ENCODE data around the gene ADM2.
"Not testable (repeated sequence)": the region's sequence is repeated elsewhere in the genome, so short reads cannot be mapped to it uniquely, and the experiment has no call there.

ADM2 gene

DNA sequence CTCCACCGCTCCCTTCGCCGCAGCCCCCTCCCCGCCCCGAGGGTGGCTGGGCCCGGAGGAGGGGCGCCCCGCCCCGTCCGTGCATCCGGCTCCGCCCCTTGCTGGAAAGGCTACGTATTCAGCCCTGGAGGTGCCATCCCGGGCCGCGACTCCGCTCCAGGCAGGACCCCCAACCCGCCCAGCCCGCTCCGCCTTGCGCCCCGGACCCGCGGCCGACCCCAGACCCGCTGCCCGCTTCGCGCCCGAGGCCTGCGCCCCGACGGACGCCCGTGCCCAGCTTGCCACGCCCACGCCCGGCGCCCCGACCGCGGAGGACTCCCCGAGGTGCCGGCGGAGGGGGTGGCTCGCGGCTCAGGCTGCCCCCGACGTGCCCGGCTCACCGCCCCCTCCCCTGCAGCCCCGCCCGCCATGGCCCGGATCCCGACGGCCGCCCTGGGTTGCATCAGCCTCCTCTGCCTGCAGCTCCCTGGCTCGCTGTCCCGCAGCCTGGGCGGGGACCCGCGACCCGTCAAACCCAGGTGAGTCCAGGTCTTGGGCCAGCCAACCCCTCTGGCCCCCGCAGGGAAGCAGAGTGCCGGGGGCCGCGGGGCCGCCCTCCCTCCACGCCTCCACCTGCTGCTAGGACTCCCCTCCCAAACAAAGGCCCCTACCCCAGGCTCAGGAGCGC, at the start of gene ADM2:
TSS of gene ADM2 (plus strand) at position 104 of the 667 bp plus-strand sequence. CDS start at position 409, 305 bp downstream.
- peak; percentile 57 to 59 for DNase-seq

- DNase-seq = no peak
Observed at GRCh38 chr22:50432131-50432876, 49.0 kb upstream of the ADM2 start.

DNA sequence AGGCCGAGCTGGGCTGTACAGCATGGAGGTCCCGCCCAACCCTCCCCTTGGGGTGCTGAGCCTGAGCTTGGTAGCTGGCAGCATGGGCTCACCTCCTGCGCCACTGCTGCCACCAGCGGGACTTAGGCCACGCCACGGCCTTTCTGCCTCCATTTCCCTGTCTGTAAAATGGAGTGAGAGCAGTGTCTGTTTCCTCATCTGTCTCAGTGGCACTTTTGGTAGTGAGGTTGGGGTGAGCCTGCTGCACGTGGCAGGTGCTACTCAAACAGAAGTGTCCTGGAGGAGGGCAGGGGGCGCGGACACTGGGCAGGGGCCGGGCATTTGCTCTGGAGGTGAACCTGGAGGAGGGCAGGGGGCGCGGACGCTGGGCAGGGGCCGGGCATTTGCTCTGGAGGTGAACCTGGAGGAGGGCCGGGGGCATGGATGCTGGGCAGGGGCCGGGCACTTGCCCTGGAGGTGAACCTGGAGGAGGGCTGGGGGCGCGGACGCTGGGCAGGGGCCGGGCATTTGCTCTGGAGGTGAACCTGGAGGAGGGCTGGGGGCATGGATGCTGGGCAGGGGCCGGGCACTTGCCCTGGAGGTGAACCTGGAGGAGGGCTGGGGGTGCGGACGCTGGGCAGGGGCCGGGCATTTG, 48.3 kb upstream of the ADM2 start:
- not testable (repeated sequence) for DNase-seq

- DNase-seq = no peak
Observed at GRCh38 chr22:50434849-50435248, 46.5 kb upstream of the ADM2 start.

DNA sequence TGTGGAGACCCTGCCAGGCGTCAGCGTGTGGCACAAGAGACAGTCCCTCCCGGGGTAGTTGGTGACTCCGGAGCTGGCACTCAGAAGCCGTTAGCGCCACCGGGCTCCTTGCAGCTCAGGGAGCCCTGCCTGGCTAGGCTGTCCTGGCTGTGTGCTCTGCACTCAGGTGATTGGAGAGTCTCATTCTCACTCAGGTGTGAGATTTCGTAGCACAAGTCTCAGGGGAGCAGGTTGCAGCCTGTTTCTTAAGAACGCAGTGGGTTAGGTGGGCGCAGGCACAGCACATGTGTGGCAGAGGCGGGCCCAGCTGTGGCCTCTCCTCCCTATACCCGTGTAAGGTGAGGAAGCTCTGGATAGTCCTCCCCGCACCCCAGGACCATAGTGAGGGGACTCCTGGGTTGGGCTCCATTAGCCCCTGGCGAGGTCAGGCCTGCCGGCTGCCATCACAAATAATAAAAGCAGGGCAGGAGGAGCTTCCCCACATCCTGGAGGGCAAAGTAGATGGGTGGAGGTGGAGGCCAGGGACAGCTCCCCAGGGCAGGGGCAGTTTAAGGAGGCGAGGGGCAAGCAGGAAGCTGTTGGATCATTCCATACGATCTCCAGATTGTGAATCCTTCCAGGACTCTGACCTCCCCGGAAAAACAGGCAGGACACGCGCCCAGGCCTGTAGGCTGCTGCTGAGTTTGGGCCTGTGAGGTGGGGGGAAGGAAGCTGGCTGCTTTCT, 45.9 kb upstream of the ADM2 start:
- no peak for DNase-seq

- DNase-seq = no peak
Observed at GRCh38 chr22:50436015-50436830, 45.1 kb upstream of the ADM2 start.

DNA sequence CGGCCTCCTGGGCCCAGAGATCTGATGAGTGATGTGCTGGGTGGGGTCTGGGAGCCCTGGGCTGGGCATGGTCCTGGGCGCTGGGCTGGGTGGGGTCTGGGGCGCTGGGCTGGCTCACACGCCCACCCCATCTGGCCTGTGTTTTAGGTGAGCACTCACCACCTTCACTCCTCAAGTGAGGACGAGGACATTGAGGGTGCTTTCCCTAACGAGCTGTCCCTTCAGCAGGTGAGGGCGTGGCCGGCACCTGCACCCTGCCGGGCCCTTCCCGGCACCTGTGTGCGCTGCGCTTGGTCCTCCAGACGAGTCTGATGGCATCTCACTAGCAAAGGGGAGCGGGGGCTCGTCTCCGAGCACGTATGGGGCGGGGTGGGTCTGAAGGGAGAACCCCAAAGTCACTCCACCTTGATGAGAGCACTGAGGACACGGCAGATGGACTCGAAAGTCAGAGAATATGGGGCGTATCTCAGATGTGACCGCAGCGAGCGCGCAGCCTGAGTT, 44.5 kb upstream of the ADM2 start:
- no peak for DNase-seq

GRCh38 chr22:50437511-50438304, 43.6 kb upstream of the ADM2 start:
- DNase-seq = no peak

GRCh38 chr22:50438305-50439275, 42.8 kb upstream of the ADM2 start:
- DNase-seq = no peak

DNA sequence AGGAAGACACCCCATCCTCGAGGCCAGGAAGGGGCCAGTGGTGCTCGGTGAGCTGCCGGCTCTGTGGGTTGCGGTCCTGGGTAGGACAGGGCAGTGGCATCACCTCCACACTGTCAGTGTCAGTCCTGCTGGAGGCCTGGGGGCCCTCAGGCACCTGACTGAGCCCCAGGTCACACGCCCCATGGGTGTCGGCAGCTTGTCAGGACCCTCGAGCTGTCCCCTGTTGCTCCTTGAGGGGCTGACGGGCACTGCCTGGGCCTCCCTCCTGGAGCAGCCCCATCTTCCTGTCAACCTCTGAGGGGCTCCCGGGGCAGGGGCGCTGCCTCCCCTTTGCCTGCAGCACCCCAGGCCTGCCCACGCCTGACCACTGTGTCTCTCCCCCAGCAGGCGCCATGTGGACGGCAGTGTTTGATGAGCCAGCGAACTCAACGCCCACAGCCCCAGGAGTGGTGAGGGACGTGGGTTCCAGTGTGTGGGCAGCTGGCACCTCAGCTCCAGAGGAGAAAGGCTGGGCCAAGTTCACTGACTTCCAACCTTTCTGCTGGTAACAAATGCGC, 42.0 kb upstream of the ADM2 start:
- no peak for DNase-seq

DNA sequence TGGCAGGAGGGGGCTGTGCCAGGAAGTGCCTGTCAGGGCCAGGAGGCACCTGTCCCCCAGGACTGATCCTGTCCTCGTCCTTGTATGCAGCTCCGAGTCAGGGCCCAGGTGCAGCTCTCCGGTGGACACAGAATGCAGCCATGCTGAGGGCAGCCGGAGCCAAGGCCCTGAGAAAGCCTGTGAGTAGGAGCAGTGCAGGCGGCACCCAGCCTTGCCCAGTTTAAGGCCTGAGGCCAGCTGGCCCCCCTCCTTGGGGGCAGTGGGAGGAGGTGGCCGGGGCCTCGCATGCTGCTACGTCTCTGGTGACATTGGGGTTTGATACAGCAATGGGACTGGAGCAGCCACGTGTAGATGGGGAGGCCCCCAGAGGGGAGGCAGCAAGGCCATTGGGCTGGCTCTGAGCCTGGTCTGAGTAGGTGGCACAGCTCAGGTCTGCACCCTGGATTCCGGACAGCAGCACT, 41.4 kb upstream of the ADM2 start:
- DNase-seq = no peak

DNA sequence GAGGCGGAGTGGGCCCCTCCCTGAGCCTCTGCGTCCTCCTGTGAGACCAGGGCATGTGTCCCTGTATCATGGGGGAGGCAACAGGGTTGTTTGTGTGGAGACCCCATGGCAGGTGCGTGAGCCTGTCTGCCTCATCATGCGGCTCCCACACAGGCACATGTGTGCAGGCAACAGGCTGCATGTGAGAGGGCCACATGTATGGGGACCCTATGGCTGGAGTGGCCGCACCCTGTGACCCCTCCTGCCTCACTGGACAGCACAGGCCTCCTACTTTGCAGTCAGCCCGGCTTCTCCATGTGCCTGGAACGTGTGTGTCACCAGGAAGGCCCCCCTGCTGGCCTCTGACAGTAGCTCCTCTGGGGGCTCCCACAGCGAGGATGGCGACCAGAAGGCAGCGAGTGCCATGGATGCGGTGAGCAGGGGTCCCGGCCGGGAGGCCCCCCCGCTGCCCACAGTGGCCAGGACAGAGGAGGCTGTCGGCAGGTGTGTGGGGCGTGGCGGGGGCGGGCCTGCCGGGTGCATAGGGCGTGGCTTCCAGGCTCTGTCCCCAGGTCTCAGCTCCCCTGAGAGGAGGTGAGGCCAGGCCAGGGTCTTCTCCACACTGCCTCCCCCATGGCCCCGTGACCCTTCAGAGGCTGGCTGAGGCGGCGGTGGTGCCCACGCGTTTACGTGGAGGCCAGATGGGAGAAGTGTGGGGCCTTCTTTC, 40.6 kb upstream of the ADM2 start:
- DNase-seq = no peak

DNA sequence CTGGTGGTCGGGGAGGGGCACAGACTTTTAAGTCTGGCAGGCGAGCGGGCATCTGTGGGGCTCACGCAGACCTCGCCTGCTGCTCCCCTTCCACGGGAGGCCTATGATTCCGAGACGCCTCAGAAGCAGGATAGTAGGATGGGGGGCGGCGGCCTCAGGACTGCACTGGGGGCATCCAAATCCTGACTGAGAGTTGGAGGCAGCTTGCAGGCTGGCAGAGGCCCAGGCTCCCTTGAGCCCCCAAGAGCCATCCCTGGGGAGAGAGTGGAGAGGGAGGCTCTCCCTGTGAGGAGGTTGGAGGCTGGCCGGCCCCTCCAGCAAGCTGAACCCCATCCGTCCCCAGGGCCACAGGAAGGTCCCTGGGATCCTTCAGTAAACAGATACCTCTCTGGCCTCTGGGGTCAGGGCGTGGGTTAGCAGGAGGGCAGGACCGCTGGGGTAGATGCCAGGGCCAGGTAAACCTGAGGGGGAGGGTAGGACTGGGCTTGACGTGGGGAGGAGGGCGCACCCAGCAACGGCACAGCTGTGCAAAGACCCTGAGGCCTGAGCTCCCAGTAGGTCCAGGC, 39.8 kb upstream of the ADM2 start:
- no peak for DNase-seq

GRCh38 chr22:50443197-50443596, 38.1 kb upstream of the ADM2 start:
- DNase-seq = no peak

GRCh38 chr22:50443801-50444625, 37.3 kb upstream of the ADM2 start:
- DNase-seq = no peak

- DNase-seq = no peak
Observed at GRCh38 chr22:50444663-50445062, 36.7 kb upstream of the ADM2 start.

- no peak for DNase-seq
Observed at GRCh38 chr22:50445071-50445879, 36.1 kb upstream of the ADM2 start.

All from stimulated activated CD4-positive, alpha-beta T cell treated with anti-CD3 and anti-CD28 coated beads, Interleukin-2, amount 100 ng/mL, for 48 hours (primary cell).